ENCODE data around the gene C19orf44.

DNA sequence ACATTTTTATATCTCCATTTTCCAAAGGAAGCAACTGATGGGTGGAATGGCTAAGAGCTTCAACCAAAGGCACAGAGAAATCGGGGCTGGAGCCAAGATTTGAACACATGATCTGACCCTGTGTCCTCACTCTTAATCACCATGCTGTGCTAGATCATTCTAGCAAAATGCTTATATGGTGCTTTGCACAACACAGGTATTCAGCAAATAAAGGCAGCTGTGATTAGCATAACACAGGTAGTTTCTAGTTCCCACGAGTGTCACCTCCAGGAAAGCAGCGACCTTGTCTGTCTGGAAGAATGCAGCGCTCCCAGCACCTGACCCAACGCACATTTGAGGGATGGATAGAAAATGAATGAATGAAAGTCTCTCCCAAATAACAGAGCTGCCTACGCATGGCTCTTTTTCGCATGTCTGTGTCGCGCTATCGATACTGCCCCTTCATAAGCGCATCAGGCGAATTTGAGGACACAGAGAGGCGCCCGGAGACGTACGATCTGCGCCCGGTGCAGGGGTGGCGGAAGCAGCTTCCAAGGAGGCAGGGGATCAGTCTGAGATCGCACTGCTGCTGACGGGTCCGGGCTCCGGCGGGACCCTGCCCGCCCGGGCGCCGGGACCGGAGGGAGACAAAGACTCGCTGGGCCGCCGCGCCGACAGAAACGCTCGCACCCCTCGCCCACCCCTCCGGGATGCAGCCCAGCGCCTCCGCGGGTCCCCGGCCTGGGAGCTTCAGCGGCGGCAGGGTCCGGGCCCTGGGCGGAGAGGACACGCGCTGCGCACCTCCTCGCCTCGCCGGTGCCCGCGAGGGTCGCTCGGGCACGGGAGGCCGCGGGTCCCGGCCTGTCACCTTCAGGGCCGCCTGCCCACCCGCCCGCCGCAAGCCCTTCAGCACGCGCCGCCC, 25.0 kb upstream of the C19orf44 start:
- TF ChIP-seq POLR2A (IDR thresholded peaks at IDR 0.05; ENCODE audit: low read length), result no peak
- no peak for TF ChIP-seq GATA1 (IDR thresholded peaks at IDR 0.05; ENCODE audit: low read depth, low read length)
